Kidney epithelial cell (primary cell): ENCODE results near the gene MRPS2. TPM values are rescaled to one million over a fixed set of nuclear protein-coding genes. Genes with fewer than 3 reads are reported as not detected.

Experiments used
- DNase-seq: peaks from one replicate; pipeline ENCODE4 v3.0.0-alpha.2; 2010; ENCODE audit warnings: low read depth
- H3K27me3 ChIP-seq: 2 replicates; pipeline ENCODE4 v1.6.0; 2011; ENCODE audit warnings: low read length; ENCODE audit not compliant: control insufficient read depth, insufficient read depth
- H3K36me3 ChIP-seq: 2 replicates; pipeline ENCODE4 v1.5.1; 2011; ENCODE audit warnings: low read length; ENCODE audit not compliant: control insufficient read depth, insufficient read depth
- H3K4me3 ChIP-seq: 2 replicates; pipeline ENCODE4 v1.5.1; 2011; ENCODE audit warnings: low read depth, mild to moderate bottlenecking, control low read depth, low read length
- CTCF ChIP-seq: IDR thresholded peaks from 2 replicates; pipeline ENCODE4 v1.5.1; 2011; ENCODE audit warnings: mild to moderate bottlenecking, moderate library complexity, low read length, control low read depth, inconsistent platforms; ENCODE audit not compliant: insufficient read depth, poor library complexity, severe bottlenecking
- total RNA-seq: library from RNA; depleted of rRNA; stranded (reverse); fragments of >200 nt; gene quantifications from 2 replicates; pipeline ENCODE4 v1.2.3, GENCODE V29; 2015

The MRPS2 gene
- total RNA-seq, 1 donor from 2014 or later, result 72.4 TPM

DNA sequence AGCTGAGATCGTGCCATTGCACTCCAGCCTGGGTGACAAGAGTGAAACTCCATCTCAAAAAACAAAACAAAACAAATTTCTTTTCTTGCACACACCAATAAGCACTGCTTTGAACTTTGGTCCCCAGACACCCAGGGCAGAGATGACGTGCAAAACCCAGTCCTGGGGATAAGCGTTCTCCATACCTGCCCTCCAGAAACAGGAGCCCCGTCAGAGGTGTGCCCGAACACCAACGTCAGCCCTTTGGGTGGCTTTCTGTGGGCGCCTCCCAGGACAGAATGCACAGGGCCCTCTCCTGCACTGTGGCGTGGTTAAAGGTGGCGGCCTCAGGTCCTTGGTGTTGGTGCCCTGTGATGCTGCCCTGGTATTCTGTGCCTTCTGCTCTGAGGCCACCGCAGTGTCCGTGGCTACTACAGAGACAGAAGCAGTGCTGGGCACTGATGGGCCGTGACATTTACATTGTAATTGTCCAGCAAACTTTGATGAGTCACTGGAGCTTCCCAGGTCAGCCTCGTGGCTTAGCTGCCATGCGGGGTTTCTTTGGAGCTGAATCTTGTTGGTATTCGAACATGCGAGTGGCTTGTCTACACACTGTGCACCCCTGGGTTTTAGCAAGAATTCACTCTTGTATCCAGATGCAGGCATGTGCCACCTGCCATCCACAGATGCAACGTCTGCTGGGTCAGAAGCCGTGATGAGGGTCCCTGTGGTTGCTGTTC is 11.1 kb upstream of the MRPS2 start:
- TF ChIP-seq CTCF, result no peak
- DNase-seq, result no peak
- Histone ChIP-seq H3K27me3 (no peaks in the 10 kb centered on the region), H3K4me3 (no peak overlapping the region), H3K36me3 (no peaks in the 10 kb centered on the region)

GRCh38 chr9:135490166-135490870 is 10.2 kb upstream of the MRPS2 start:
- TF ChIP-seq CTCF, result no peak
- DNase-seq, result no peak
- no peaks in the 10 kb centered on the region for H3K27me3 ChIP-seq
- no peak overlapping the region for H3K4me3 ChIP-seq
- no peaks in the 10 kb centered on the region for H3K36me3 ChIP-seq

DNA sequence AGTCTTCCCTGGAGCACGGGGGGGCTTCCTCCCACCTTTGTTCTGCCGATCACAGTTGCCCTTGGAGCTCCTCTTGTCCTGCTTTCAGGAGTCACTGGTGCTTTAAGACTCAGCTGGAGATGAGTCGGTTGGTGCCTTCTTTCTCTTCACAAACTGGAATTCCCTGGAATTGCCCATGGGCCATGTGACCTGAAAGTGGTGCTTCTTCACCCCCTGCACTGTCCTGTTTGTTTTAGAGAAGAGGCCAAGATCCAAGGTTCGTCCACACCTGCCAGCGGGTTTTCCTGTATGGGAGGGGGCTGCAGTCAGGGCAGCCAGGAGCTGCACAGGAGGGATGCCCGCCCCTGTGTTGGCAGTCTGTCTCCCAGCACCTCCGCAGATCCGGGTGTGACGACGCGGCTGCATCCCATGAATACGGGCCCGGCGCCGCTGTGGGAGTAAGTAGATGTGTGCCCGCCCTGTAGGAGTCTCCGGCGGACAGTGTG is 9.5 kb upstream of the MRPS2 start:
- TF ChIP-seq CTCF, result no peak
- H3K4me3 ChIP-seq, result no peak overlapping the region
- no peak for DNase-seq
- no peaks in the 10 kb centered on the region for H3K27me3 ChIP-seq
- H3K36me3 ChIP-seq, result no peaks in the 10 kb centered on the region

GRCh38 chr9:135491764-135492163 is 8.7 kb upstream of the MRPS2 start:
- H3K4me3 ChIP-seq, result no peak overlapping the region
- DNase-seq, result no peak
- no peaks in the 10 kb centered on the region for H3K36me3 ChIP-seq
- TF ChIP-seq CTCF, result no peak
- H3K27me3 ChIP-seq, result no peaks in the 10 kb centered on the region

GRCh38 chr9:135492886-135493669 is 7.4 kb upstream of the MRPS2 start:
- Histone ChIP-seq H3K27me3 (no peaks in the 10 kb centered on the region), H3K4me3 (no peak overlapping the region), H3K36me3 (no peaks in the 10 kb centered on the region)
- no peak for TF ChIP-seq CTCF
- DNase-seq, result no peak
